Muscle layer of duodenum (tissue), 2 donors: ENCODE data around the gene ZC3H12D.

Experiments
- H3K27ac ChIP-seq: one replicate; pipeline ENCODE4 v1.7.0; 2013; ENCODE audit warnings: mild to moderate bottlenecking, low read length
- H3K27me3 ChIP-seq: one replicate; pipeline ENCODE4 v1.7.0; 2013; ENCODE audit warnings: low read depth, mild to moderate bottlenecking, control low read depth, low read length
- H3K36me3 ChIP-seq, 2 donors: one replicate each; pipeline ENCODE4 v1.7.0; 2013; ENCODE audit warnings: low read length in 2 of 2, control low read depth in 1 of 2, mild to moderate bottlenecking in 1 of 2; ENCODE audit not compliant: insufficient read depth in 2 of 2, control insufficient read depth in 1 of 2
- H3K4me1 ChIP-seq, 2 donors: one replicate each; pipeline ENCODE4 v1.7.0; 2013; ENCODE audit warnings: low read length in 2 of 2, mild to moderate bottlenecking in 2 of 2, control low read depth in 1 of 2, moderate library complexity in 1 of 2; ENCODE audit not compliant: insufficient read depth in 2 of 2, control insufficient read depth in 1 of 2
- H3K4me3 ChIP-seq, 2 donors: one replicate each; pipeline ENCODE4 v1.7.0; 2013; ENCODE audit warnings: low read length in 2 of 2, low read depth in 1 of 2, mild to moderate bottlenecking in 1 of 2
- H3K9me3 ChIP-seq, 2 donors: one replicate each; pipeline ENCODE4 v1.7.0; 2013; ENCODE audit warnings: low read length in 2 of 2, control low read depth in 1 of 2, mild to moderate bottlenecking in 1 of 2; ENCODE audit not compliant: control insufficient read depth in 1 of 2
- donor health status: healthy.

Gene ZC3H12D

GRCh38 chr6:149484733-149485700 lies at the start of gene ZC3H12D:
ZC3H12D (minus strand) TSS chr6:149485014; CDS start chr6:149474543, 10,471 bp downstream.
- H3K27me3 ChIP-seq: no peaks in the 10 kb centered on the region
- no peaks in the 10 kb centered on the region for H3K36me3 ChIP-seq
- H3K27ac ChIP-seq: peak within 1 kb of the TSS; percentile 77
- peak within 1 kb of the TSS in 1 of 2 donors; percentile 39 for H3K4me3 ChIP-seq
- peaks cover 0 to 5% of the 10 kb centered on the region in 2 donors for H3K4me1 ChIP-seq
- H3K9me3 ChIP-seq: no peaks in the 10 kb centered on the region

- Histone ChIP-seq H3K4me1 (no peaks in the 10 kb centered on the region), H3K9me3 (no peaks in the 10 kb centered on the region), H3K36me3 (peaks cover 39 to 62% of the 10 kb centered on the region in 2 donors), H3K4me3 (no peak overlapping the region), H3K27me3 (no peaks in the 10 kb centered on the region), H3K27ac (no peak overlapping the region)
These were observed 44.8 kb upstream of the ZC3H12D start for GRCh38 chr6:149529650-149530049.

GRCh38 chr6:149515494-149515893 lies 30.7 kb upstream of the ZC3H12D start:
- Histone ChIP-seq H3K36me3 (peaks cover 11 to 19% of the 10 kb centered on the region in 2 donors), H3K27me3 (no peaks in the 10 kb centered on the region), H3K9me3 (no peaks in the 10 kb centered on the region), H3K4me3 (no peak overlapping the region), H3K27ac (no peak overlapping the region), H3K4me1 (no peaks in the 10 kb centered on the region)

GRCh38 chr6:149513915-149514314 lies 29.1 kb upstream of the ZC3H12D start:
- no peaks in the 10 kb centered on the region for H3K27me3 ChIP-seq
- H3K4me1 ChIP-seq: no peaks in the 10 kb centered on the region
- no peak overlapping the region for H3K27ac ChIP-seq
- H3K36me3 ChIP-seq: peaks cover 4 to 11% of the 10 kb centered on the region in 2 donors
- no peak overlapping the region for H3K4me3 ChIP-seq
- H3K9me3 ChIP-seq: no peaks in the 10 kb centered on the region

GRCh38 chr6:149510793-149511512 lies 26.1 kb upstream of the ZC3H12D start:
- Histone ChIP-seq H3K4me3 (no peak overlapping the region), H3K9me3 (no peaks in the 10 kb centered on the region), H3K27ac (no peak overlapping the region), H3K4me1 (no peaks in the 10 kb centered on the region), H3K36me3 (peaks cover 3 to 11% of the 10 kb centered on the region in 2 donors), H3K27me3 (no peaks in the 10 kb centered on the region)

GRCh38 chr6:149508485-149508884 lies 23.7 kb upstream of the ZC3H12D start:
- Histone ChIP-seq H3K4me1 (no peaks in the 10 kb centered on the region), H3K36me3 (peaks cover 9 to 11% of the 10 kb centered on the region in 2 donors), H3K27ac (no peak overlapping the region), H3K4me3 (no peak overlapping the region), H3K27me3 (no peaks in the 10 kb centered on the region), H3K9me3 (no peaks in the 10 kb centered on the region)

- Histone ChIP-seq H3K4me3 (no peak overlapping the region), H3K4me1 (no peaks in the 10 kb centered on the region), H3K27me3 (no peaks in the 10 kb centered on the region), H3K27ac (no peak overlapping the region), H3K9me3 (no peaks in the 10 kb centered on the region), H3K36me3 (peaks cover 0 to 6% of the 10 kb centered on the region in 2 donors)
These were observed 19.1 kb upstream of the ZC3H12D start for GRCh38 chr6:149503872-149504271.

- Histone ChIP-seq H3K4me3 (no peak overlapping the region), H3K27ac (no peak overlapping the region), H3K4me1 (no peaks in the 10 kb centered on the region), H3K9me3 (no peaks in the 10 kb centered on the region), H3K27me3 (no peaks in the 10 kb centered on the region), H3K36me3 (peaks cover 0 to 6% of the 10 kb centered on the region in 2 donors)
These were observed 18.5 kb upstream of the ZC3H12D start for GRCh38 chr6:149503276-149503675.

GRCh38 chr6:149501768-149502167 lies 17.0 kb upstream of the ZC3H12D start:
- Histone ChIP-seq H3K27ac (no peak overlapping the region), H3K36me3 (peaks cover 0 to 6% of the 10 kb centered on the region in 2 donors), H3K4me1 (no peaks in the 10 kb centered on the region), H3K4me3 (no peak overlapping the region), H3K27me3 (no peaks in the 10 kb centered on the region), H3K9me3 (no peaks in the 10 kb centered on the region)

GRCh38 chr6:149501201-149501600 lies 16.4 kb upstream of the ZC3H12D start:
- Histone ChIP-seq H3K9me3 (no peaks in the 10 kb centered on the region), H3K4me3 (no peak overlapping the region), H3K27ac (no peak overlapping the region), H3K4me1 (no peaks in the 10 kb centered on the region), H3K36me3 (peaks cover 0 to 6% of the 10 kb centered on the region in 2 donors), H3K27me3 (no peaks in the 10 kb centered on the region)

- Histone ChIP-seq H3K9me3 (no peaks in the 10 kb centered on the region), H3K36me3 (peaks cover 0 to under 1% of the 10 kb centered on the region in 2 donors), H3K4me1 (no peaks in the 10 kb centered on the region), H3K27ac (no peak overlapping the region), H3K4me3 (no peak overlapping the region), H3K27me3 (no peaks in the 10 kb centered on the region)
These were observed 15.3 kb upstream of the ZC3H12D start for GRCh38 chr6:149500096-149500495.
